A673 (cell line): Measurements from ENCODE around the gene ENO1. TPM values are rescaled to one million over a fixed set of nuclear protein-coding genes. Genes with fewer than 3 reads are reported as not detected.
A peak's percentile ranks its signal among the peaks of the same experiment; 100 is the strongest.

Experiments used
- Bru-seq: library from RNA; stranded (reverse); fragments of 400-500 nt; gene quantifications from one replicate; lab custom pipeline; 2021; lab: Mats Ljungman, UMichigan
- BruChase-seq, 2 experiments: library from RNA; stranded (reverse); fragments of 400-500 nt; gene quantifications; one replicate each; lab custom pipeline; 2021; lab: Mats Ljungman, UMichigan
- BruUV-seq: library from RNA; stranded (reverse); fragments of 400-500 nt; replicated peaks from 2 replicates; lab custom pipeline; 2021; lab: Mats Ljungman, UMichigan
- CTCF ChIA-PET: fragments of 300-600 bp; sonication (Branson Sonifier 250); formaldehyde crosslinking; loops from one replicate; lab custom pipeline; 2022; ENCODE audit warnings: antibody characterized with exemption; lab: Charles Lee
- POLR2A ChIA-PET: fragments of 300-600 bp; sonication (Branson Sonifier 250); formaldehyde crosslinking; loops from one replicate; lab custom pipeline; 2022; ENCODE audit warnings: antibody characterized with exemption; ENCODE audit not compliant: low non-redundant PET; lab: Charles Lee
- DNase-seq: peaks from one replicate; pipeline ENCODE4 v3.0.0-alpha.2; 2015; ENCODE audit warnings: low spot score
- H3K27ac ChIP-seq: fragments of 200-600 bp; sonication (generic); 2 replicates; pipeline ENCODE4 v1.5.1; 2016; ENCODE audit warnings: mixed run types, low read depth, mild to moderate bottlenecking, mixed read lengths, antibody characterized with exemption, low read length; ENCODE audit not compliant: poor library complexity, severe bottlenecking
- H3K27me3 ChIP-seq: fragments of 200-600 bp; sonication (generic); replicated peaks from 2 replicates; pipeline ENCODE4 v1.6.1; 2017; ENCODE audit warnings: mixed run types, low read depth, mild to moderate bottlenecking, mixed read lengths, antibody characterized with exemption, low read length; ENCODE audit not compliant: insufficient read depth, poor library complexity
- H3K36me3 ChIP-seq: fragments of 200-600 bp; sonication (generic); 2 replicates; pipeline ENCODE4 v1.6.1; 2016; ENCODE audit warnings: mixed run types, mild to moderate bottlenecking, mixed read lengths, antibody characterized with exemption, low read length; ENCODE audit not compliant: insufficient read depth, poor library complexity, severe bottlenecking
- H3K4me1 ChIP-seq: fragments of 200-600 bp; sonication (generic); 2 replicates; pipeline ENCODE4 v1.6.1; 2017; ENCODE audit warnings: mixed run types, mild to moderate bottlenecking, mixed read lengths, antibody characterized with exemption, low read length; ENCODE audit not compliant: insufficient read depth, poor library complexity, severe bottlenecking
- H3K4me3 ChIP-seq: fragments of 200-600 bp; sonication (generic); 2 replicates; pipeline ENCODE4 v1.5.1; 2016; ENCODE audit warnings: low read depth, mixed run types, mild to moderate bottlenecking, mixed read lengths, low read length; ENCODE audit not compliant: poor library complexity, severe bottlenecking
- H3K9me3 ChIP-seq: fragments of 200-600 bp; sonication (generic); 2 replicates; pipeline ENCODE4 v1.6.1; 2016; ENCODE audit warnings: mixed run types, low read depth, mild to moderate bottlenecking, mixed read lengths, antibody characterized with exemption, low read length; ENCODE audit not compliant: poor library complexity, severe bottlenecking
- CTCF ChIP-seq: fragments of 300-800, 200-600 bp; sonication (generic); conservative IDR thresholded peaks from 2 replicates; pipeline ENCODE4 v1.5.1; 2017; ENCODE audit warnings: low read depth, mild to moderate bottlenecking, antibody characterized with exemption, low read length, moderate library complexity, mixed read lengths
- EZH2 ChIP-seq: fragments of 200-600 bp; sonication (generic); IDR thresholded peaks from 2 replicates; pipeline ENCODE4 v1.6.1; 2017; ENCODE audit warnings: borderline replicate concordance, low read depth, mild to moderate bottlenecking, mixed read lengths, antibody characterized with exemption, low read length; ENCODE audit not compliant: poor library complexity, severe bottlenecking
- intact Hi-C: fragments of 100-400 bp; cut with micrococcal nuclease; formaldehyde crosslinking; loops from one replicate; pipeline ENCODE4 v1.10.0; 2022; ENCODE audit not compliant: unreplicated experiment
- long read RNA-seq: library from polyadenylated mRNA; stranded (forward); transcript quantifications from one replicate; pipeline ENCODE4 v2.0.0, GENCODE V29; 2022
- total RNA-seq: library from RNA; stranded (reverse); gene quantifications from 2 replicates; pipeline ENCODE4 v1.2.3, GENCODE V29; 2021

ENO1 gene
- total RNA-seq = 2,313 and 2,659 TPM in 2 replicates
- percentile 99 among the genes with signal in this experiment for Bru-seq, nascent RNA
- percentile 98 among the genes with signal in this experiment for BruChase-seq, experiment 1, labeled RNA remaining after a 2-hour chase
- percentile 99 among the genes with signal in this experiment for BruChase-seq, experiment 2, labeled RNA remaining after a 6-hour chase
- long read RNA-seq, transcript ENO1-201 (12 exons, 1,781 nt) = major isoform, 5,968 of 6,325 reads
- long read RNA-seq, transcript ENO1-203 (9 exons, 2,548 nt) = minor isoform, 9 of 6,325 reads
- long read RNA-seq, partial matches to known transcripts = 186 of 6,325 reads
- long read RNA-seq, other reads (novel, unspliced or antisense) = 161 of 6,325 reads

- peak within 1 kb of the TSS; percentile 100 for H3K4me3 ChIP-seq
- H3K27me3 ChIP-seq = no peaks in the 10 kb centered on the region
- no peaks in the 10 kb centered on the region for H3K9me3 ChIP-seq
- TF ChIP-seq CTCF (no peak), EZH2 (no peak)
- H3K36me3 ChIP-seq = peaks cover 42% of the 10 kb centered on the region
- peak within 1 kb of the TSS; percentile 99 for H3K27ac ChIP-seq
- ChIA-PET POLR2A (interaction anchor here (0.6 to 0.7 kb wide), 3 partner anchors 37 to 854 kb away, joined by 3 to 12 read pairs (median 3); no protein-coding TSS in a partner anchor), CTCF (no interaction called here)
- DNase-seq = no peak
- intact Hi-C loops = no loop called here
- peaks cover 37% of the 10 kb centered on the region for H3K4me1 ChIP-seq
- BruUV-seq = no TSS peak
These were observed at the start of gene ENO1 for GRCh38 chr1:8878448-8878697. Gene ENO1, minus strand, starts transcription at chr1:8878686. Its CDS starts 3,778 bp downstream, at chr1:8874908.

GRCh38 chr1:8926707-8927694, 48.5 kb upstream of the ENO1 start:
- no peak for TF ChIP-seq CTCF
- no peak for TF ChIP-seq EZH2
- intact Hi-C loops = no loop called here
- CTCF ChIA-PET = no interaction called here
- Histone ChIP-seq H3K36me3 (no peaks in the 10 kb centered on the region), H3K27me3 (no peaks in the 10 kb centered on the region), H3K27ac (no peak overlapping the region), H3K4me1 (no peaks in the 10 kb centered on the region), H3K4me3 (no peak overlapping the region), H3K9me3 (no peaks in the 10 kb centered on the region)
- no peak for DNase-seq
- POLR2A ChIA-PET = no interaction called here
- BruUV-seq = no TSS peak

- ChIA-PET POLR2A (no interaction called here), CTCF (no interaction called here)
- Histone ChIP-seq H3K27ac (no peak overlapping the region), H3K27me3 (no peaks in the 10 kb centered on the region), H3K4me3 (no peak overlapping the region), H3K4me1 (no peaks in the 10 kb centered on the region), H3K36me3 (no peaks in the 10 kb centered on the region), H3K9me3 (no peaks in the 10 kb centered on the region)
- no peak for DNase-seq
- no TSS peak for BruUV-seq
- TF ChIP-seq CTCF (no peak), EZH2 (no peak)
- intact Hi-C loops = no loop called here
These were observed 47.5 kb upstream of the ENO1 start for GRCh38 chr1:8925960-8926359.
